ENCODE measurements around the gene EXOSC7.

EXOSC7 gene

DNA sequence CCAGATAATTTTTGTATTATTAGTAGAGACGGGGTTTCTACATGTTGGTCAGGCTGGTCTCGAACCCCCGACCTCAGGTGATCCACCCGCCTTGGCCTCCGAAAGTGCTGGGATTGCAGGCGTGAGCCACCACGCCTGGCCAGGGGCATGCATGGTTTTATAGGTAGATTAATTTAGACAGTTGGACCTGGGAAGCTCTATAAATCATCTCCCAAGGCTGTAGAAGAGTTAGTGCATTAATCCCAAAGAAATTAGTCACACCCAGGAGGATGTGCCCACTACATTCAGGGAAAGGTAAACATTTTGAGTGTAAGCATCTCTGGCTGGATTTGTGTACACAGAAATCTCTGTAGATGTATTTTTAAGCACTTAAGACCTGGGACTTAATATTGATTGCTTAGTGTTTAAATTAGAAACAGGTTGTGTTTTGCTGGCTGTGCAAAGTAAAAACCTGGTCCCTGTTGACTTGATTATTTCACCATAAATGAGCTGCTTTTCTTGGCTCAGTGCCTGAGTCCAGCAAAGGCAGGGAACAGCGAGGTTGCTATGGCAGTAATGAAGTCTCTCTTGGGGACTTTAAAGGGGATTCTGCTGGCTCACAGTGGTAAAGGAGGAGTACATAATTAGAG, 19.2 kb downstream of the EXOSC7 start:
- no peak for DNase-seq

GRCh38 chr3:44996556-44996969, 20.5 kb downstream of the EXOSC7 start:
- no peak for DNase-seq

- DNase-seq = no peak
Measured at GRCh38 chr3:44999782-45000181, 23.7 kb downstream of the EXOSC7 start.

DNA sequence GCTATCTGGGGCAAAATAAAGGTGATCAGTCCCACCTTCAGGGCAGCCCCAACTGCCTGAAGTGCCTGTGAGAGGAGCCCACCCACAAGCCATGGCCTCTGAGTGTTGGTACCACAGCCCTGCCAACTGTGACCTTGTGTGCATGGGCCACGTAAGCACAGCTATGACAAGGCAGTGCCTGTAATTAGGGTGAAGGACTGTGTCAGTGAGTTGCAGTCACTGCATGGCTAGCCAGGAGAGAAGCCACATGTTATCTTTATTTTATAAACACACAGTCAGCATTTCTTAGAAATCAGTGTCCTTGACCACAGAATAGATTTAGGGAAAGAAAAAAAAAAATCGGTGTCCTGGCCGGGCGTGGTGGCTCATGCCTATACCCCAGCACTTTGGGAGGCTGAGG, 24.8 kb downstream of the EXOSC7 start:
- no peak for DNase-seq

- no peak for DNase-seq
Measured at GRCh38 chr3:45001738-45002137, 25.7 kb downstream of the EXOSC7 start.

GRCh38 chr3:45002139-45002660, 26.2 kb downstream of the EXOSC7 start:
- no peak for DNase-seq

GRCh38 chr3:45002720-45003119, 26.7 kb downstream of the EXOSC7 start:
- DNase-seq = no peak

GRCh38 chr3:45003406-45003805, 27.4 kb downstream of the EXOSC7 start:
- DNase-seq = no peak

DNA sequence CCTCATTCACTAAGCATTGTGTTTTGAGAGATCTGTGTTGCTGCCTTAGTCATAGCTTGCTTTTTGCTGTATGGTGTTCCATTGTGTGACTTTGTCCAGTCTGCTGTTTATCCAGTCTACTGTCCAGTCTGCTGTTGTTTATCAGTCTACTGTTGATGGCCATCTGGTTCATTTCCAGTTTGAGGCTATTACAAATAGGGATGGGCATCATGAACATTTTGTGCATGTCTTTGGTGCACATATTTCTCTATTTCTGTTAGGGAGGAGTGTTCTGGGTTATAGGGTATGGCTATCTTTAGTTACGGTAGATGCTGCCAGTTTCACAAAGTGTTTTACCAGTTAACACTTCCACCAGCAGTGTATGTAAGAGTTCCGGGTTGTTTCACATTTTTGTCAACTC, 27.8 kb downstream of the EXOSC7 start:
- no peak for DNase-seq

DNA sequence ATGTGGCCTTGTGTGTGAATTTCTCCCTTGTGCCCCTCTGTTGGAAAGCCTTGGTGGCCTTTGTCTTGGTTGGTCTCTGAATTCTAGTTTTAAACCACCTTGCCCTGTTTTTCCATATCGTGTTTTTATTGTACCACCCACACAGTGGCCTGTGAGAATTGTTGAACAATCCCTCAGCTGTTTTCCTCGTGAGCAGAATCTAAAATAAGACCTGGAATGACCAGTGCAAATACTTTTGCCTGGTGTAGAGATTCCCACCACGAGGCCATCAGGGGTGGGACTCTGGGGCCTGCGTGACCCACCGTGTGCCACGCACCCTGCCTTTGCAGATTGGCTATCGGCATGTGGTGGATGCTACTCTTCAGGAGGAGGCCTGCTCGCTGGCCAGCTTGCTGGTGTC, 31.0 kb downstream of the EXOSC7 start:
- DNase-seq = no peak

- no peak for DNase-seq
Measured at GRCh38 chr3:45008117-45008516, 32.1 kb downstream of the EXOSC7 start.

- no peak for DNase-seq
Measured at GRCh38 chr3:45009868-45010267, 33.8 kb downstream of the EXOSC7 start.

DNA sequence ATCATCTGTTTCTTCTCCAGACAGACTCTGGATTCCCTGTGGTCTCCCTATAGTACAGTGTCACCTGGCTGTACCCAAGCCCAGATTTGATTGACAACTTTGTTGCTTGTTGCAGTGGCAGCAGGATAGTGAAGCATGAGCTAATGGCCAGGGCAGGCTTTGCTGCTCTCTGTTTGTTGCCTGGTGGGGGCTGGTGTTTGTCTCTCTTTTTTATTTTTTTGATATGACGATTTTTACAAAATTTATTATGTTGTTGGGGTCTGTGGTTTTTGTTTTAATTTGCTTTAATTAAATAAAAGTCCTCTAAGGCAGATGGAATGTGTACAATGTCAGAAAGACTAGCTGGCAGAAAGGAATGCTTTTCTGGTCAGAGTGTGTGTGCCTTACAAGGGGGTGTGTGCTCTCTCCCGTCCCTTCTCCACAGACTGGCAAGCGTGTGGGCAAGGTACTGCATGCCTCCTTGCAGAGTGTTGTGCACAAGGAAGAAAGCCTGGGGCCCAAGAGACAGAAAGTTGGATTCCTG, 34.8 kb downstream of the EXOSC7 start:
- no peak for DNase-seq

DNA sequence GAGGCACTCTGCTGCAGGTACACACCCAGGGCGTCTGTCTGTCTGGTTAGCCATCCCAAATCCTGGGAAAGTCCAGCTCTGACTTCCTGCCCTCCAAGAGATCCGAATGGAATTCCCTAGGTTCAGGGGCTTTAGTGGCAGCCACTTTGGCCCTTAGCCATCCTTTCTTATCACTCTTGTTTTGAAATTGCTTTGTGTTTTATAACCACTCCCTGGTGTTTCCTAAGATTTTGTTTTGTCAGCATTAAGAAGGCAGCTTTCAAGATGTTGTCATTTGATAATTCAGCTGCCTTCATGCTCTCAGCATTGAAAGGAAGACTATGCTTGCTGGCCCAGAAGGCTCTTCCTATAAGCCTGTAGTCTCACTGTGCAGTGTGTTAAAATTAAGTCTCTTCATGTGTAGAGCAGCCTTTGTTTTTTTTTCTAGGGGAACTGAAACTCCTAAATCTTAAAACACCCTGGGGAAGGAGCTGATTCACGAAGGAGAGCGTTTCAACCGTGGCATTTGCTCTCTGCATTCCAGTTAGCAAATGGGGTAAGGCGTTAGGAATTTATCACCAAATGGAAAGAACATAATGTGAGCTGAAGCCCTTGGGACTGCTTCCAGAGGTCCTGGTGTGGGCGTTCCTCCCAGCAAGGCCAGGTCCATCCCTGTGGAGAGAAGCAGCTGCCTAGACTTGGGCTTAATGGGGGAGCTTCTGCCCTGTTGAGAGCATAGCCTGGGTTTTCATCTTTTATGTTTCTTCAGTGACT, 35.9 kb downstream of the EXOSC7 start:
- DNase-seq = no peak

- DNase-seq = no peak
Measured at GRCh38 chr3:45012577-45012976, 36.5 kb downstream of the EXOSC7 start.

DNA sequence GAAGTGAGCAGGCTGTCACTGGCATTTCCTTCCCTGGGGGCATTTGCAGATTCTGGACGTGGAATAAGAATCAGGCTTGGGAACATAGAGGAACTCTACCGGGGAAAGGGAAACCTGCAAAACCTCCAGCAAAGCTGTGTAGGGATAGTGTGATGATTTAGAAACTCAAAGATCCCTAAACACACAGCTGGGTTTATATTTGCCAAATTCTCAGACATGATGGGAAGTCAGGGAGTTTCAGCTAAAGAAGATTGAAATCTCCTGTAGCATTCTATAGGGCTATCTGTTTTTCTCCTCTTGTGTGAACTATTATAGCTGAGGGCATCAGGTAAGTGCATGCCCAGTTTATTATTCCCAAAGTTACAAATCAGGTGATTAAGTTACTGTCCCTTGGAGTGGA, 40.9 kb downstream of the EXOSC7 start:
- no peak for DNase-seq

DNA sequence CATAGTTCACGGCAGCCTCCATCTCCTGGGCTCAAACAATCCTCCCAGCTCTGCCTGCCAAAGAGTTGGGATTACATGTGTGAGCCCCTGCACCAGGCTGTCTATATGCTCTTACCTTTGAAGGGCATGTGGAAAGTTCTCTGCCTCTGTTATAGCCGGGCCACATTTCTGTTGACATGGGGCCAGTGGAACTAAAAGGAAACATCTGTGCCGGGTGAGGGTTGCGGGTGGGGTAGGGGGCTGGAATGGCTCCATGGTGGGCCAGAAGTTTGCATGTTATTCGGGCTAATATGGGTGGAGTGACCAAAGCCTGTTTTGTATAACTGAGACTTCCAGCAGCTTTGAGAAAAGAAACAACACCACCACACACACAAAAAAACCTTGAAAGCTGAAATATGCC, 41.8 kb downstream of the EXOSC7 start:
- no peak for DNase-seq

DNA sequence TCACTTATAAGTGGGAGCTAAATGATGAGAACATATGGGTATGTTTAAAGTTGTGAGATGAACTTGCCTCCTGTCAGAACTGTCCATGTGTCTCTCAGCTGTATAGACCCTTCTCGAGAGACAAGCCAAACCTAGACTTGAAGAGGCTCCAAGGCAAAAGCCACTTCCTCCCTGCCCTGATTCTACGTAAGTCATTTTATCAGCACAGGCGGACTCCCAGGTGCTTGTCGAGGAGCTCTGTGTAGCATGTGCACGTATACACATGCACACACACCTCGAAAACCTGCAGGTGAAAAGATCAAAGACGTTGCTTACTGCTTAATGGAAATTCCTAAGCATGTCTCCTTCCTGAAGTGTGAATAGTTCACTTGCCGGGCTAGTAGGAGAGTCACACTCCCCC, 44.5 kb downstream of the EXOSC7 start:
- DNase-seq = no peak

DNA sequence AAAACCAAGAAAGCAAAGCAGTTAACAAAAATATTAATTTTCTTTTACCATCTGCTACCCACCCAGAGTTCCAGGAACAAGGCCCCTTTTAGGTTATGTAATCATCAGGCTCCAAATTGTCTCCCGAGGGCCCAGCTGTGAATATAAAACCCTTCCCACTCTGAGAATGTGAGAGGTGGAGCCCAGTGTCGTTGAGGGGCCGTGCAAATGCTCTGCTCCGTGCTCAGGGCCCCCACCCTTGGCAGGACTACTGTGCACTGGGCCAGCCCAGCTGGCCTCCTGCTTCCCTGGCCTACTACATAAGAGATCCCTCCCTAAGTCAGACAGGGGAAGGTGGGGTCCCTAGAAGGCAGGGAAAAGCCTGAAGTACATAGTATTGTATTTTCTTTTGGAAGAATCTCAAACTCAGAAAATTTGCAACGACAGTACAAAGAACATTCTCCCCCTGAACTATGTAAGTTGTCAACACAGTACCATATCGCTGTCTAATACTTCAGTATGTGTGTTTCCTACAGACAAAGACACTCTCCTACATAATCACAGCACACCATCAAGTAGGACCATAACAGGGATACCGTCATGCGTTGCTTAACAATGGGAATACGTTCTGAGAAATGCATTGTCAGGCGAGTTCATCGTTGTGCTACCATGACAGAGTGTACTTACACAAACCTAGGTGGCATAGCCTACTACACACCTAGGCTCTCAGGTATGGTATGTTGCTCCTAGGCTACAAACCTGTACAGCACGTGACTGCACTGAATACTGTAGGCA, 45.7 kb downstream of the EXOSC7 start:
- DNase-seq = no peak

GRCh38 chr3:45023675-45024074, 47.6 kb downstream of the EXOSC7 start:
- DNase-seq = no peak

DNA sequence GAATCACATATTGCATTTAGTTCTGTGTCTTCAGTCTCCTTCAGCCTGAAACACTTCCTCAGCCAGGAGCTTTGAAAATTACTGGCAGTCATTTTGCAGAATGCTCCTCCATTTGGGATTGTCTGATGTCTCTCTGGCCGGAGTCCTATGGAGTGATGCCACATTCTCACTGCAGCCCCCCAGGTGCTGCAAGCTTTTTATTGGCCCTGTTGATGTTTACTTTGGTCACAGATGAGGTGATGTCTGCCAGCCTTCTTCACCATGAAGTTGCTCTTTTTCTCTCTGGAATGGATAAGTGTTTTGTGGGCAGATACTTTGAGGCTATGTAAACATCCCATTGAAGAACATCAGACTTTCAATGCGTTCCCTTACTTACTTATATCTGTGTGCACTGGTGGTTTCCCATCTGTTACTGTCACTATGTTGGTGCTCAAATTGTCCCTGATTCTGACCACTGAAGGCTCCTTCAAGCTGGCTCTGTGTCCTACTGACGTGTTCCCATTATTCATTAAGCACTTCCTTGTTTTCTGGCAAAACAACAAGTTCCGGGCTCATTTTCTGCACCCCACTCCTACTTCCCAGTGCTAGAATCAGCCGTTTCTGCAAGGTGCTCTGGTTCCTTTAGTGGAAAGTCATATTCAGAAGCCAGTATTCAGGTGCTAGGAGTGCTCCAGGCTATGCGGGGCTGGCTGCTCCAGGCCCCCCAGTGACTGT, 48.7 kb downstream of the EXOSC7 start:
- DNase-seq = no peak

- DNase-seq = no peak
Measured at GRCh38 chr3:45026038-45026437, 50.0 kb downstream of the EXOSC7 start, which contains the start of gene CLEC3B. TSS of gene CLEC3B (plus strand) at chr3:45026303. CDS start at chr3:45026363, 60 bp downstream.

DNA sequence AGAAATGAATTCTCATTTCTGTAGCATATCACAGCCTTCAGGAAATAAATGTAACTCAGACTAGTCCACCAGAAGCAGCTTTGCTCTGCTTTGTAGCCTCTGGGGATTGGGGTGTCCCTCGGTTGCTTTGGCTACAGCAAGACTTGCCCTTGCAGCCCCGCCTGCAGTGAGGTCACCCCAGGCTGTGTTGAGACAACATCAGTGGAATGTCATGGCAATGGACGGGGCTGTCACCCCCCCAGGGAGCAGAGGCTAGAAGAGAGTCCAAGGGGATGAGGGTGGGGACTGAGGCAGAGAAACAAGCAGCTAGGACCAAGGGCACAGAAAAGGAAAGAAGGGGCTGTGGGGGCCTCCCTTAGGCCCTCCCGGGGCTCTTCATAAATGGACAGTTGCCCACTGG, 50.9 kb downstream of the EXOSC7 start:
- DNase-seq = no peak

All from NCI-H146 (cell line).